Panc1 (cell line): Measurements from ENCODE around the gene PELI2. TPM values are rescaled to one million over a fixed set of nuclear protein-coding genes. Genes with fewer than 3 reads are reported as not detected.

ENCODE experiments used
- ATAC-seq: fragments of 200-7000 bp; cut with Tn5 transposase; 2 replicates; pipeline ENCODE4 v1.9.1; 2020; ENCODE audit warnings: mild to moderate bottlenecking, moderate library complexity
- BruUV-seq: library from RNA; stranded (reverse); fragments of 400-500 nt; replicated peaks from 2 replicates; lab custom pipeline; 2021; lab: Mats Ljungman, UMichigan
- CTCF ChIA-PET: fragments of 300-600 bp; sonication (Branson Sonifier 250); formaldehyde crosslinking; loops from one replicate; lab custom pipeline; 2022; ENCODE audit warnings: antibody characterized with exemption; lab: Charles Lee
- POLR2A ChIA-PET: fragments of 300-600 bp; sonication (Branson Sonifier 250); formaldehyde crosslinking; loops from one replicate; lab custom pipeline; 2022; ENCODE audit warnings: antibody characterized with exemption; lab: Charles Lee
- DNase-seq: peaks from one replicate; pipeline ENCODE4 v3.0.0-alpha.2; 2010; ENCODE audit warnings: low read depth, low spot score
- H3K27ac ChIP-seq: 2 replicates; pipeline ENCODE4 v1.5.1; 2011; ENCODE audit warnings: mild to moderate bottlenecking, low read length, inconsistent platforms
- H3K27me3 ChIP-seq: fragments of 200-500 bp; sonication (Bioruptor generic); 2 replicates; pipeline ENCODE4 v1.6.0; 2014; ENCODE audit warnings: low read length, inconsistent platforms; ENCODE audit not compliant: control insufficient read depth, insufficient read depth
- H3K36me3 ChIP-seq: fragments of 200-500 bp; sonication (Bioruptor generic); 2 replicates; pipeline ENCODE4 v1.5.1; 2014; ENCODE audit warnings: inconsistent platforms, mild to moderate bottlenecking, low read length, moderate library complexity; ENCODE audit not compliant: control insufficient read depth, insufficient read depth
- H3K4me1 ChIP-seq: 2 replicates; pipeline ENCODE4 v1.5.1; 2011; ENCODE audit warnings: inconsistent platforms, mild to moderate bottlenecking, low read length, moderate library complexity; ENCODE audit not compliant: control insufficient read depth, insufficient read depth
- H3K4me3 ChIP-seq, 2 experiments: 2 replicates each; pipeline ENCODE4 v1.5.1; 2011 to 2012; ENCODE audit warnings: low read depth in 2 of 2, low read length in 2 of 2, mild to moderate bottlenecking in 2 of 2, inconsistent platforms in 1 of 2, moderate library complexity in 1 of 2
- H3K9me3 ChIP-seq: fragments of 200-500 bp; sonication (Bioruptor generic); 2 replicates; pipeline ENCODE4 v1.5.1; 2014; ENCODE audit warnings: low read depth, mild to moderate bottlenecking, inconsistent platforms, low read length, moderate library complexity; ENCODE audit not compliant: control insufficient read depth, insufficient read depth
- CTCF ChIP-seq: fragments of 450-650 bp; IDR thresholded peaks from 2 replicates; pipeline ENCODE4 v1.5.1; 2017; ENCODE audit warnings: mild to moderate bottlenecking
- POLR2AphosphoS5 ChIP-seq: IDR thresholded peaks from 2 replicates; pipeline ENCODE4 v1.6.1; 2012; ENCODE audit warnings: mild to moderate bottlenecking, low read depth, low read length, moderate library complexity
- REST ChIP-seq, 2 experiments: IDR thresholded peaks; 2 replicates each; pipeline ENCODE4 v1.6.1; 2011 to 2012; ENCODE audit warnings: low read depth in 2 of 2, control low read depth in 1 of 2, low read length in 1 of 2, mild to moderate bottlenecking in 1 of 2, moderate library complexity in 1 of 2; ENCODE audit not compliant: insufficient read depth in 1 of 2
- SIN3A ChIP-seq: IDR thresholded peaks from 2 replicates; pipeline ENCODE4 v1.6.1; 2012; ENCODE audit warnings: low read depth, mild to moderate bottlenecking, low read length, moderate library complexity, borderline replicate concordance; ENCODE audit not compliant: insufficient read depth
- TCF7L2 ChIP-seq: IDR thresholded peaks from 2 replicates; pipeline ENCODE4 v1.6.1; 2011; ENCODE audit warnings: mild to moderate bottlenecking, low read depth, low read length, inconsistent platforms
- in situ Hi-C: cut with HindIII; loops from 2 replicates; pipeline ENCODE4 v1.10.0; 2016; ENCODE audit warnings: low sequenced_read_pairs, low pct_unique_long_range_greater_than_20kb
- intact Hi-C: fragments of 100-400 bp; cut with micrococcal nuclease; formaldehyde crosslinking; loops from one replicate; pipeline ENCODE4 v1.10.0; 2022; ENCODE audit not compliant: unreplicated experiment
- total RNA-seq: library from RNA; stranded (reverse); gene quantifications from one replicate; pipeline ENCODE4 v1.2.1, GENCODE V29; 2021; ENCODE audit not compliant: unreplicated experiment

Gene PELI2
- total RNA-seq, 1 experiment from 2014 or later = 0.28 TPM

- H3K9me3 ChIP-seq = no peaks in the 10 kb centered on the region
- no TSS peak for BruUV-seq
- intact Hi-C loops (no loop called here), in situ Hi-C loops (no loop called here)
- no peak for DNase-seq
- POLR2A ChIA-PET = no interaction called here
- ATAC-seq = no peak
- CTCF ChIA-PET = no interaction called here
- no peak overlapping the region for H3K4me3 ChIP-seq
- H3K27ac ChIP-seq = no peak overlapping the region
- no peaks in the 10 kb centered on the region for H3K36me3 ChIP-seq
- H3K4me1 ChIP-seq = no peaks in the 10 kb centered on the region
- TF ChIP-seq REST (IDR thresholded peaks at IDR 0.05; ENCODE audit: insufficient read depth in 1 of 2, low read depth in 2 of 2, low read length in 1 of 2) (no peak), POLR2AphosphoS5 (no peak), CTCF (no peak), SIN3A (no peak), TCF7L2 (no peak)
- H3K27me3 ChIP-seq = no peaks in the 10 kb centered on the region
Measured at GRCh38 chr14:56212521-56212920, 94.3 kb downstream of the PELI2 start.

- DNase-seq (no peak), ATAC-seq (no peak)
- Histone ChIP-seq H3K4me1 (no peaks in the 10 kb centered on the region), H3K27me3 (no peaks in the 10 kb centered on the region), H3K9me3 (no peaks in the 10 kb centered on the region), H3K36me3 (no peaks in the 10 kb centered on the region), H3K27ac (no peak overlapping the region), H3K4me3 (no peak overlapping the region)
- ChIA-PET CTCF (no interaction called here), POLR2A (no interaction called here)
- in situ Hi-C loops = no loop called here
- TF ChIP-seq SIN3A = no peak
- intact Hi-C loops = no loop called here
- no TSS peak for BruUV-seq
Measured at GRCh38 chr14:56213306-56213705, 95.1 kb downstream of the PELI2 start.

GRCh38 chr14:56215180-56215579 lies 97.0 kb downstream of the PELI2 start:
- DNase-seq (no peak), ATAC-seq (no peak)
- no TSS peak for BruUV-seq
- Histone ChIP-seq H3K36me3 (no peaks in the 10 kb centered on the region), H3K4me3 (no peak overlapping the region), H3K27me3 (no peaks in the 10 kb centered on the region), H3K4me1 (no peaks in the 10 kb centered on the region), H3K27ac (no peak overlapping the region), H3K9me3 (no peaks in the 10 kb centered on the region)
- in situ Hi-C loops = no loop called here
- ChIA-PET CTCF (no interaction called here), POLR2A (no interaction called here)
- TF ChIP-seq POLR2AphosphoS5 (no peak), CTCF (no peak), SIN3A (no peak), REST (IDR thresholded peaks at IDR 0.05; ENCODE audit: insufficient read depth in 1 of 2, low read depth in 2 of 2, low read length in 1 of 2) (no peak), TCF7L2 (no peak)
- intact Hi-C loops = no loop called here
